IMR-90 (cell line): ENCODE data around the gene CIT. TPM values are rescaled to one million over a fixed set of nuclear protein-coding genes. Genes with fewer than 3 reads are reported as not detected.

Experiments used
- ATAC-seq: fragments of 200-7000 bp; cut with Tn5 transposase; 2 replicates; pipeline ENCODE4 v1.9.1; 2020; ENCODE audit warnings: low read depth, mild to moderate bottlenecking, moderate library complexity
- BruUV-seq: library from RNA; stranded (reverse); fragments of 400-500 nt; replicated peaks from 2 replicates; lab custom pipeline; 2021; lab: Mats Ljungman, UMichigan
- CTCF ChIA-PET: fragments of 300-600 bp; formaldehyde crosslinking; extraction: SDS; loops from one replicate; lab custom pipeline; 2021; ENCODE audit warnings: antibody characterized with exemption; lab: Yijun Ruan, JAX
- POLR2A ChIA-PET: fragments of 300-600 bp; sonication (Branson Sonifier 250); formaldehyde crosslinking; loops from one replicate; lab custom pipeline; 2022; ENCODE audit warnings: antibody characterized with exemption; ENCODE audit not compliant: unreplicated experiment; lab: Charles Lee
- DNase-seq: peaks from one replicate; pipeline ENCODE4 v3.0.0; 2013
- H2AFZ ChIP-seq: replicated peaks from 2 replicates; pipeline ENCODE3; 2013; ENCODE audit warnings: low read length, mild to moderate bottlenecking; ENCODE audit not compliant: poor library complexity
- H2AK5ac ChIP-seq: 2 replicates; pipeline ENCODE4 v1.6.1; 2013; ENCODE audit warnings: low read depth, low read length, inconsistent platforms
- H2AK9ac ChIP-seq: replicated peaks from 2 replicates; pipeline ENCODE3; 2013; ENCODE audit warnings: mild to moderate bottlenecking, low read depth, low read length, moderate library complexity; ENCODE audit not compliant: poor library complexity
- H2BK120ac ChIP-seq: 2 replicates; pipeline ENCODE4 v1.6.1; 2013; ENCODE audit warnings: low read depth, low read length, inconsistent platforms
- H2BK15ac ChIP-seq: 3 replicates; pipeline ENCODE4 v1.6.1; 2013; ENCODE audit warnings: low read depth, low read length, inconsistent platforms
- H2BK20ac ChIP-seq: 2 replicates; pipeline ENCODE4 v1.6.1; 2013; ENCODE audit warnings: low read depth, mild to moderate bottlenecking, inconsistent platforms, low read length, moderate library complexity
- H2BK5ac ChIP-seq: 2 replicates; pipeline ENCODE4 v1.6.1; 2013; ENCODE audit warnings: mild to moderate bottlenecking, low read depth, low read length, inconsistent platforms; ENCODE audit not compliant: poor library complexity, severe bottlenecking
- H3K14ac ChIP-seq: replicated peaks from 2 replicates; pipeline ENCODE4 v1.6.1; 2013; ENCODE audit warnings: low read depth, low read length, inconsistent platforms
- H3K18ac ChIP-seq: 2 replicates; pipeline ENCODE4 v1.6.1; 2013; ENCODE audit warnings: low read depth, low read length, control low read depth
- H3K23ac ChIP-seq: 2 replicates; pipeline ENCODE4 v1.6.1; 2013; ENCODE audit warnings: low read depth, low read length, inconsistent platforms
- H3K27ac ChIP-seq: 2 replicates; pipeline ENCODE4 v1.5.1; 2013; ENCODE audit warnings: mild to moderate bottlenecking, control low read depth, low read length; ENCODE audit not compliant: insufficient read depth
- H3K27me3 ChIP-seq: 2 replicates; pipeline ENCODE4 v1.6.1; 2013; ENCODE audit warnings: low read length; ENCODE audit not compliant: control insufficient read depth, insufficient read depth
- H3K36me3 ChIP-seq: 2 replicates; pipeline ENCODE4 v1.6.1; 2013; ENCODE audit warnings: low read length, mixed read lengths; ENCODE audit not compliant: control insufficient read depth, insufficient read depth
- H3K4ac ChIP-seq: 2 replicates; pipeline ENCODE4 v1.6.1; 2013; ENCODE audit warnings: low read depth, low read length, inconsistent platforms
- H3K4me1 ChIP-seq: 2 replicates; pipeline ENCODE4 v1.6.1; 2013; ENCODE audit warnings: low read length, mixed read lengths; ENCODE audit not compliant: control insufficient read depth, insufficient read depth
- H3K4me2 ChIP-seq: 2 replicates; pipeline ENCODE4 v1.6.1; 2013; ENCODE audit warnings: low read depth, mild to moderate bottlenecking, control low read depth, low read length, moderate library complexity
- H3K4me3 ChIP-seq: 2 replicates; pipeline ENCODE4 v1.5.1; 2013; ENCODE audit warnings: low read depth, mild to moderate bottlenecking, control low read depth, low read length, moderate library complexity; ENCODE audit not compliant: insufficient read depth
- H3K56ac ChIP-seq: 2 replicates; pipeline ENCODE4 v1.6.1; 2013; ENCODE audit warnings: low read length, inconsistent platforms; ENCODE audit not compliant: insufficient read depth; ENCODE audit errors: extremely low read depth
- H3K79me1 ChIP-seq, 2 experiments: 2 replicates each; pipeline ENCODE4 v1.6.1; 2013; ENCODE audit warnings: low read length in 2 of 2, inconsistent platforms in 1 of 2, low read depth in 1 of 2
- H3K9ac ChIP-seq: 2 replicates; pipeline ENCODE4 v1.6.1; 2013; ENCODE audit warnings: low read depth, low read length, control low read depth
- H3K9me1 ChIP-seq: 2 replicates; pipeline ENCODE4 v1.6.1; 2013; ENCODE audit warnings: low read length, inconsistent platforms; ENCODE audit not compliant: insufficient read depth
- H3K9me3 ChIP-seq: 2 replicates; pipeline ENCODE4 v1.6.1; 2013; ENCODE audit warnings: low read length; ENCODE audit not compliant: control insufficient read depth, insufficient read depth
- H4K20me1 ChIP-seq: 2 replicates; pipeline ENCODE4 v1.6.1; 2013; ENCODE audit warnings: low read length, inconsistent platforms; ENCODE audit not compliant: insufficient read depth
- H4K5ac ChIP-seq: 2 replicates; pipeline ENCODE4 v1.6.1; 2013; ENCODE audit warnings: mild to moderate bottlenecking, low read depth, low read length, control low read depth
- H4K8ac ChIP-seq, 2 experiments: 2 replicates each; pipeline ENCODE4 v1.6.1; 2013; ENCODE audit warnings: low read depth in 2 of 2, low read length in 2 of 2, control low read depth in 1 of 2, inconsistent platforms in 1 of 2
- H4K91ac ChIP-seq: 2 replicates; pipeline ENCODE4 v1.6.1; 2013; ENCODE audit warnings: low read depth, low read length, inconsistent platforms; ENCODE audit not compliant: insufficient read depth
- BHLHE40 ChIP-seq: fragments of 150-350 bp; IDR thresholded peaks from 2 replicates; pipeline ENCODE4 v1.6.1; 2016; ENCODE audit warnings: mild to moderate bottlenecking, low read depth, low read length
- CEBPB ChIP-seq: IDR thresholded peaks from 2 replicates; pipeline ENCODE4 v1.6.1; 2012; ENCODE audit warnings: low read depth, low read length, improper control_type of control experiment
- CHD1 ChIP-seq: IDR thresholded peaks from 2 replicates; pipeline ENCODE4 v1.6.1; 2012; ENCODE audit warnings: low read depth, low read length, improper control_type of control experiment
- MAZ ChIP-seq: IDR thresholded peaks from 2 replicates; pipeline ENCODE4 v1.6.1; 2012; ENCODE audit warnings: low read depth, mild to moderate bottlenecking, low read length, improper control_type of control experiment, moderate library complexity, borderline replicate concordance
- NFE2L2 ChIP-seq: fragments of 150-350 bp; IDR thresholded peaks from 2 replicates; pipeline ENCODE4 v1.6.1; 2016; ENCODE audit warnings: low read depth, mild to moderate bottlenecking, low read length
- RAD21 ChIP-seq: IDR thresholded peaks from 2 replicates; pipeline ENCODE4 v1.6.1; 2012; ENCODE audit warnings: low read length, improper control_type of control experiment
- USF2 ChIP-seq: fragments of 150-350 bp; IDR thresholded peaks from 2 replicates; pipeline ENCODE4 v1.6.1; 2017; ENCODE audit warnings: mild to moderate bottlenecking, antibody characterized with exemption, low read length, low read depth
- WGBS, 2 experiments: methylation state at CpG; one replicate each; pipeline versions ENCODE4 v1.1.5 to v1.1.7; 2013; ENCODE audit warnings: missing lambda C conversion rate in 2 of 2; ENCODE audit not compliant: insufficient read length in 1 of 2; ENCODE audit errors: extremely low coverage in 2 of 2; 5-methylcytosine and 5-hydroxymethylcytosine counted together
- dilution Hi-C: fragments of 300-500 bp; cut with HindIII; formaldehyde crosslinking; loops from one replicate; pipeline ENCODE4 v1.14.3; 2018; ENCODE audit warnings: low sequenced_read_pairs; ENCODE audit not compliant: unreplicated experiment
- in situ Hi-C: fragments of 300-500 bp; cut with MboI; formaldehyde crosslinking; loops from 3 replicates; pipeline ENCODE4 v1.14.3; 2019; ENCODE audit warnings: low sequenced_read_pairs, inconsistent platforms, mixed read lengths
- intact Hi-C: fragments of 100-400 bp; cut with micrococcal nuclease; formaldehyde crosslinking; loops from 2 replicates; pipeline ENCODE4 v1.10.0; 2022
- polyA plus RNA-seq, 3 experiments: library from polyadenylated mRNA; depleted of rRNA; stranded (reverse); fragments of >200 nt; gene quantifications; 2 replicates each; pipeline ENCODE4 v1.2.3, GENCODE V29; 2012; ENCODE audit warnings: low replicate concordance in 1 of 3
- total RNA-seq: library from RNA; depleted of rRNA; stranded (reverse); fragments of >200 nt; gene quantifications from 2 replicates; pipeline ENCODE4 v1.2.3, GENCODE V29; 2012

Gene CIT
- total and polyA plus RNA-seq, 2 of the 4 experiments (the other 2 are of a cell fraction) = 13.1 to 21.0 TPM

- POLR2A ChIA-PET = no interaction called here
- no peak overlapping the region for H3K4me3 ChIP-seq
- H3K27ac ChIP-seq = no peak overlapping the region
These were observed 192.3 kb downstream of the CIT start for GRCh38 chr12:119684711-119685369.

More at GRCh38 chr12:119684711-119685369, 192.3 kb downstream of the CIT start:
- H2BK5ac ChIP-seq = no peak overlapping the region
- dilution Hi-C loops (no loop called here), intact Hi-C loops (no loop called here), in situ Hi-C loops (no loop called here)
- H2AFZ ChIP-seq = no peak overlapping the region
- no peak overlapping the region for H3K9ac ChIP-seq
- H2BK120ac ChIP-seq = no peak overlapping the region
- H3K4me2 ChIP-seq = no peak overlapping the region
- no peak overlapping the region for H2AK5ac ChIP-seq
- TF ChIP-seq USF2 (no peak), CHD1 (no peak), MAZ (no peak), NFE2L2 (no peak), RAD21 (no peak), BHLHE40 (no peak), CEBPB (no peak)
- no peaks in the 10 kb centered on the region for H3K4me1 ChIP-seq
- H3K27me3 ChIP-seq = no peaks in the 10 kb centered on the region
- no peak overlapping the region for H4K8ac ChIP-seq
- 72% methylated on average over 4 of the region's 10 CpGs; no CpG with 5 or more reads in 1 of the 2 experiments for WGBS, 2 experiments
- H3K56ac ChIP-seq = no peak overlapping the region
- DNase-seq (no peak), ATAC-seq (no peak; the same call in 1 of the 2 replicates)
- H3K79me1 ChIP-seq = no peaks in the 10 kb centered on the region
- peaks cover 22% of the 10 kb centered on the region for H3K36me3 ChIP-seq
- CTCF ChIA-PET = interaction anchor here (1.9 kb wide), 1 partner anchor 17 kb away, joined by 4 read pairs; the partner anchor contains the start of gene PRKAB1
- H3K18ac ChIP-seq = no peak overlapping the region
- H4K5ac ChIP-seq = no peak overlapping the region
- no peak overlapping the region for H4K91ac ChIP-seq
- H2BK15ac ChIP-seq = no peak overlapping the region
- H3K4ac ChIP-seq = no peak overlapping the region
- no TSS peak for BruUV-seq
- no peak overlapping the region for H2BK20ac ChIP-seq
- H2AK9ac ChIP-seq = no peak overlapping the region
- H3K9me1 ChIP-seq = peaks cover 5% of the 10 kb centered on the region; the same call in 1 of the 2 replicates
- no peaks in the 10 kb centered on the region for H3K9me3 ChIP-seq
- H3K14ac ChIP-seq = no peak overlapping the region
- H4K20me1 ChIP-seq = no peaks in the 10 kb centered on the region
- no peak overlapping the region for H3K23ac ChIP-seq
